ENCODE measurements around the gene POLQ.
"Not testable (repeated sequence)": the region's sequence is repeated elsewhere in the genome, so short reads cannot be mapped to it uniquely, and the experiment has no call there.

Gene POLQ

GRCh38 chr3:121545574-121546455 lies at the start of gene POLQ:
Gene POLQ (minus strand): TSS chr3:121545988. CDS start chr3:121545877, 111 bp downstream.
- peak; percentile 83 for DNase-seq

DNA sequence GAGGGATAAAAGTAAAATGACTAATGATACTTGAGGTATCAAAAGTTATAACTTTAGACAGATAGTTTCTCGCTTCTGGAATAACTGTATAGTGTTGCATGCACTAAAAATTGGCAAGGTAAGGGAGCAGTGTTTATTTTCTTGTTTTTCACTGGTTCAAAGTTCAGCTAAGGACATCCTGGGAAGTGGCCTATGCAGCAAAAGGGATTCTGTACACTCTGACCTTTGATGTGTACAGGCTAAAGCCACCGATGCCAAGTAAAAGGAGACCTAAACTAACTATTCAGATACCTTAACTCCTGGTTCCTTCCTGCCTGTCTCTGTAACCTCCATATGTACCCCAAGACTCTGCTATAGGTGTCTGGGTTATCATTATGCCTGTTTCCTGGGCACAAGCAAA lies 49.1 kb upstream of the POLQ start:
- DNase-seq: no peak

- DNase-seq: not testable (repeated sequence)
Measured at GRCh38 chr3:121593806-121594205, 48.0 kb upstream of the POLQ start.

GRCh38 chr3:121592856-121593702 lies 47.3 kb upstream of the POLQ start, which contains the start of gene FBXO40:
Gene FBXO40 (plus strand): TSS chr3:121593379. CDS start chr3:121620576, 27,197 bp downstream.
- DNase-seq: no peak

GRCh38 chr3:121584418-121584817 lies 38.6 kb upstream of the POLQ start:
- no peak for DNase-seq

DNA sequence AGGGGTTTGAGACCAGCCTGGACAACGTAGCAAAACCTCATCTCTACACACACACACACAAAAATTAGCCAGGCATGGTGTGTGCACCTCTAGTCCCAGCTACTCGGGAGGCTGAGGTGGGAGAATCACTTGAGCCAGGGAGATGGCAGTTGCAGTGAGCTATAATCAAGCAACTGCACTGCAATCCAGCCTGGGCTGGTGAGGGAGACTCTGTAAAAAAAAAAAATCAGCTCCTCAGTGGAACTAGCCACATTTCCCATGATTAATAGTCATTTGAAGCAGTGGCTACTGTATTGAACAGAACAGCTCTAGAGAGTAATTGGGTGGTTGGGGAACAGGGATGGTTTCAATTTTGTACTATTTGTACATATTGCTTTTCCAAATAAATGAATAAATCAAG lies 35.9 kb upstream of the POLQ start:
- DNase-seq: no peak

- DNase-seq: no peak
Measured at GRCh38 chr3:121574449-121574848, 28.7 kb upstream of the POLQ start.

DNA sequence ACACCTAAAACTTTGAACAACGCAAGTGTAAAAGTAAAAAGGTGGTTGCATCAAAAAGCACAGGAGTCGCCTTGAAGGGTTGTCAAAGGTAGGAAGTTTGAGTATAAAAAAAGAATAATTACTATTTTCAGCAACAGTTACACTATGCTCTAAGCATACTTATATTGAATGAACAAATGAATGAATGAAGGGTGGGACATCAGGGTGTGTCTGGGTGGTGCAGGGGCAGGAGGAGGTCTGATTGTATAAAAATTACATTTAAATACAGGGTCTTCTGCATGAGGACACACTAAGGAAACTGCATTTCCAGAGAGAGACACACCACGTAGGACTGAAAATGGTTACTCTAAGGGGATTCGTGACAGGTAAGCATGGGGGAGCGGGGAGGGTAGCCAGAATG lies 21.9 kb upstream of the POLQ start, which contains the start of gene ARGFX:
Gene ARGFX, plus strand, starts transcription at position 301 of the 400 bp plus-strand sequence. CDS start 2,765 bp downstream, outside the sequence.
- DNase-seq: no peak

DNA sequence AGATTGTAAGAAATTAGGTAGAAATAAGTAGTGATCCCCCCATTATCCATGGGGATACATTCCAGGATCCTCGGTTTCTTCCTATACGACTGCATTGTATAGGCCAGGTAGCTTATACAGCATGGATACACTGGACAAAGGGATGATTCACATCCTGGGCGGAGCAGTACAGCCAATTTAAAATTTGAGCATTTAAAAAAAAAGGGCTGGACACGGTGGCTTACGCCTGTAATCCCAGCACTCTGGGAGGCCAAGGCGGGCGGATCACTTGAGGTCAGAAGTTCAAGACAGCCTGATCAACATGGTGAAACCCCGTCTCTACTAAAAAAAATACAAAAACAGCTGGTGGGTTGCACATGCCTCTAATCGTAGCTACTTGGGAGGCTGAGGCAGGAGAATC lies 21.0 kb upstream of the POLQ start:
- no peak for DNase-seq

DNA sequence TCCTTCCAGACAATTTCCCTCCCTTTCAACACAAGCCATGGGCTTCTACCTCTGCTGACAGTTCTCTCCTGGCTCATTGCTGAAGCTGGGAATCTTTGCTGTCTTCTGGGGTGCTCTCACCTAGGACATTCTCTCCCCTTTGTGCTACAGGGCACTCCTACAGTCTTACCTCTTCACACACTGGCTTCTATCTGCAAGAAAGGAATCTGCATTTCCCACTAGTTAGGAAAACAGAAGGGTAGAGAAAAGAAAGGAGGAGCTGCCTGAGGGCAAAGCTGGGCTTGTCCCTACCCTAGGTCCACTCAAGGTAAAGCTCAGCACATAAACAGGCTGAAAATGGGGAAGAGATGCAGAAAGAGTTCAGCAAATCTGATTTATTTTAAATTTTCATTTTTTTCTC lies 16.4 kb upstream of the POLQ start:
- DNase-seq: no peak

- DNase-seq: no peak
Measured at GRCh38 chr3:121557426-121557934, 11.7 kb upstream of the POLQ start.

- DNase-seq: no peak
Measured at GRCh38 chr3:121552797-121553196, 7.0 kb upstream of the POLQ start.

GRCh38 chr3:121552379-121552778 lies 6.6 kb upstream of the POLQ start:
- no peak for DNase-seq

- DNase-seq: no peak
Measured at GRCh38 chr3:121545049-121545573, 677 bp downstream of the POLQ start.

GRCh38 chr3:121542924-121543323 lies 2.9 kb downstream of the POLQ start:
- no peak for DNase-seq

GRCh38 chr3:121531269-121531668 lies 14.5 kb downstream of the POLQ start:
- no peak for DNase-seq

- DNase-seq: no peak
Measured at GRCh38 chr3:121529308-121529707, 16.5 kb downstream of the POLQ start.

DNA sequence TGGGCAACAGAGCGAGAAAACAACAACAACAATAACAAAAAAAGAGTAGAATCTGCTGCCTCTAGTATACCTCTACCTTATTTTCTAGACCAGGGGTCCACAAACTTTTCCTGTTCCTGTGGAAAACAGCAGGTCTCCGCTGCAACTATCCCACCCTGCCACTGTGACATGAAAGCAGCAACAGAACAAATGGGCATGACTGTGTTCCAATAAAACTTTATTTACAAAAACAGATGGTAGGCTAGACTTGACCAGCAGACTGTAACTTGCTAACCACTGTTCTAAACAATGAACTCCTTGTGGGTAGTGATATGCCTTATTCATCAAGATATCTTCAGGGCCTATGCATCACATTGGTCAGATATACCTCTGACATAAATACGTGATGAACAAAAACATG lies 25.3 kb downstream of the POLQ start:
- no peak for DNase-seq

DNA sequence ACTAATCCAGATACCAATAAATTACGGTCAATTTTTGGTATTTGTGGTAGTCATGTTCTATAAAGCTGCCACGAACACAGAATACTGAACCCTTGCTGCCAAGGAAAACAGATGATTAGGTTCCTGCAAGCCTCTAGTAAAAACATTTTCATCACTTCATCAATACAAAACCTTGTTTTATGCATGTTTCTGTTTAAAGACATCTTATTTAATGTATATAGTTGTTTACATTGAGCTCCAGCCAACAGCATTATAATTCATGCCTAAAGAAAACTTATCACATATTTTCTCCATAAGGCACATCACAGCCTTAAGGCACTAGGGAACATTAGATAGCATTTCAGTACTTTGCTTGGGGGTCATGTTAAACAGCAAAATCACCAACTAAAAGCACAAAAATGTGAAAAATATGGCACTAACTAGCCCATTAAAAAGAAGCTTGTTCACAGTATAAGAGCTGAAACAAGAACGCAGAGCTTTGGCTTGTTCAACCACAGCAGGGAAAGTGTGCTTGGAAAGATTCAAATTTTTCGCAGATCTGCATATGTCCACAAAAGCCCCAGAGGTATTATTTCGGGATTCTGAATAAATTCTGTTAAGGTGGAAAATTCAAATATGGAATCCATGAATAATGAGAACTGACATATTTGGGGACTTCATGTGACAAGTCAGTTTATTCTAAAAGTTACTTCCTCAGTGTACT lies 27.7 kb downstream of the POLQ start:
- no peak for DNase-seq

GRCh38 chr3:121515862-121516261 lies 29.9 kb downstream of the POLQ start:
- no peak for DNase-seq

GRCh38 chr3:121515313-121515712 lies 30.5 kb downstream of the POLQ start:
- DNase-seq: no peak

DNA sequence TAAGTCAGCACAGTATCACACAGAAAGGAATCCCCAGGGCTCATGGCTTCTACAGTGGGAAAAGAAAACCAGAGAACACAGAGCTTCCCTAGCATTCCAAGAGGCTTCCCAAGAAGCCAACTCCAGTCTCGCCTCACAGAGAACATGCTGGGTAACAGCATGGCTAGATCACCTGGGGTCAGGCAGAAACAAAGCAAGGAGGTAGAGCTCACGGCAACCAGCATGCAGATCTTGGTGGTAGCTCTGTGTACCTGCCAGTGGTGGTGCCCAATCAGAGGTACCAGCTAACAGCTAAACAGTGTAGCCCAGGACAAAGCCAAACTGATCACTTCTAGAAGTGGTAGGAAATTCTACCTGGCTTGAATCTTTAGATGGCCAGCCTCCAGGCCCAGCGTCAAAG lies 31.3 kb downstream of the POLQ start:
- no peak for DNase-seq

DNA sequence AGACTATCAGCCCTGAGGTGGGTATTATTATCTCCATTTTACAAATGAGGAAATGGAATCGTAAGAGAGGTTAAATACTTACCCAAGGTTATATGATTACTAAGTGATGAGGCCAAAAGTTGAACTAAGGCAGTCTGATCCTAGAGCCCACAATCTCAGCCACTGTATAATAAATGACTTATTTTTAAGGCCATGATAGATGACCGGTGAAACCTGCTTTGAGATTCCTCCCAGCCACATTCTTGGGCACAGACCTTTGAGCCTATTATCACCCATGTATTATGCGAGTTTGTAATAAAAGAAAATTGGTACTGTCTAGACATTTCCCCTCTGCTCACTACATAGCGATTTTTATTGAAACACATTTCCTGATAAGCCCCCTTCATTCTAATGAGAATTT lies 37.4 kb downstream of the POLQ start:
- DNase-seq: no peak
